KBM-7 (cell line): ENCODE results near the gene MTX3.

Experiments used
- DNase-seq: peaks from one replicate; pipeline ENCODE4 v3.0.0-alpha.2; 2015
- in situ Hi-C: fragments of 300-500 bp; cut with MboI; formaldehyde crosslinking; loops from 2 replicates; pipeline ENCODE4 v1.14.3; 2020; ENCODE audit warnings: low sequenced_read_pairs, low pct_unique_long_range_greater_than_20kb, mixed read lengths

Gene MTX3, protein sequence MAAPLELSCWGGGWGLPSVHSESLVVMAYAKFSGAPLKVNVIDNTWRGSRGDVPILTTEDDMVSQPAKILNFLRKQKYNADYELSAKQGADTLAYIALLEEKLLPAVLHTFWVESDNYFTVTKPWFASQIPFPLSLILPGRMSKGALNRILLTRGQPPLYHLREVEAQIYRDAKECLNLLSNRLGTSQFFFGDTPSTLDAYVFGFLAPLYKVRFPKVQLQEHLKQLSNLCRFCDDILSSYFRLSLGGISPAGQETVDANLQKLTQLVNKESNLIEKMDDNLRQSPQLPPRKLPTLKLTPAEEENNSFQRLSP

DNA sequence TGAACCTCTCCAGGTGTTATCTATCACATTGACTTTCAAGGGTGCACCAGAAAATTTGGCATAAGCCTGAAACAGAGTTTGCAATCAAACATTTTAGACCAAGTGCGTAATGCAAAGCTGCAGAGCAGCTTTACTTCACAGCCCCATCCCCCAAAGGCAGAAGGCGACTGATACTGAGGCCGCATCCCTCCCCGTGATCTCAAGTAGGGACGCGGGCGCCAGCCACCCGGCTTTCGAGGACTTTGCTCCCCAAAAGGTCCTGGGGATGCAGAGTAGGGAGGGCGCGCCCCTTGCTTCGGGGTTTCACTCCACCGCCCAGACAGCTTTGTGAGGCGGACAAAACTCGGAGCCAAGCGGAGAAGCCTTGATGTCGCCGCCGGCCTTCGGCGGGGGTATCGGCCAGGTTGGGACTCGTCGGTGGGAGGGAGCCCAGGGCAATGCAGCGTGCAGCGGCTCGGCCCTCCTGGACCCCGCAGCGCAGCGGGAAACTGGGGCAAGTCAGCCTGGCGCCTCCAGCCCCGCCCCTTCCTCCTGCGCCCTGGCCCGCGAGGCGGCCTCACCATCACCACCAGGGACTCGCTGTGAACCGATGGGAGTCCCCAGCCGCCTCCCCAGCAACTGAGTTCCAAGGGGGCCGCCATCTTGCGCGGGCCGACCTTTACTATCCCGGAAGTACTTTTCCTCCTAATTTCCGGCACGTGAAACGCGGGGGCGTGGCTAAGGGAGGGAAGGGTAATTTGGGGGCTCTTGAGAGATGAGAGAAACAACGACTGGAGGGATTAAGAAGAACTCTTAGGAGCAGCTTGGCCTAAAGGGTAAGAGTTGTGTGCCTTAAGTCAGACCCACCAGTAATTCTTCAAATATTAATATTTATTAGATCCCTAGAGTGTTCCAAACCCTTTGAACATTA is at the start of gene MTX3:
Gene MTX3, minus strand, starts transcription at position 665 of the 910 bp plus-strand sequence. Its CDS starts 24 bp downstream, at position 641.
- in situ Hi-C loops, result no loop called here
- no peak for DNase-seq

DNA sequence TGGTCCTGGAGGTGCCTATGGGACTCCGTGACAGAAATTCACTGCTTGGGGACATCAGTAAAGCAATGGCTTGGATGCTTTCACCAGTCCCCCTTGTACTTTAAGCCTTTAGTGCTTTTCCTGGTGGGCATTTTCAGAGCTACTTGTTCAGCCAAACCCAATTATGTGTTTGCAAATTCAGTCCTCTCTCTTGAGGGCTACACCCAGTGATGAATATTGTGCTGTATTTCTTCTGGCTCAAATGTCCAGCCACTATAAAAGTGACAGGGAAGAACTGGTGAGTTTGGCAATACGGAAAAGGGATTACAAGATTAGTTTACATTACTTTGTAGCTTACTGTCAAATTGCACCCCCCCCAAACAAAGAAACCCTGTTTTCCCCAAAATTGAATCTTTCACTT is 48.6 kb upstream of the MTX3 start:
- DNase-seq, result no peak
- in situ Hi-C loops, result no loop called here

DNA sequence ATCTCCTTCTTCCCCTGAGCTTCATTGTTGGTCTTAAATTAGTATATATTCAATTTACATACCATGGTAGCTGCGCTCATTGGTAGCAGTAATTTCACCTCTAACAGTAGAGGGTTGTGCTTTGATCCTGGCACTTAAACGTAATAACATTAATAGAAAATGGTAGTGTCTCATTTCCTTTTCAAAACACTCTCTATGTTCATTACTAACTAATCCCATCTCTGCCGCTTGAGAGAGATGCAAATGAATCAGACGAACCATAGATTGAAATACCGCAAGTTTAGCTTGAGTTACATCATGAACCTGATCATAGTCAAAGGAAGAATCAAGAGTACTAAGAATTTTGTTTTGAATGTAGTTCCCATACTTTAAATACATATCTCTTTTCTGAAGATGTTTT is 46.3 kb upstream of the MTX3 start:
- no peak for DNase-seq
- in situ Hi-C loops, result no loop called here

DNA sequence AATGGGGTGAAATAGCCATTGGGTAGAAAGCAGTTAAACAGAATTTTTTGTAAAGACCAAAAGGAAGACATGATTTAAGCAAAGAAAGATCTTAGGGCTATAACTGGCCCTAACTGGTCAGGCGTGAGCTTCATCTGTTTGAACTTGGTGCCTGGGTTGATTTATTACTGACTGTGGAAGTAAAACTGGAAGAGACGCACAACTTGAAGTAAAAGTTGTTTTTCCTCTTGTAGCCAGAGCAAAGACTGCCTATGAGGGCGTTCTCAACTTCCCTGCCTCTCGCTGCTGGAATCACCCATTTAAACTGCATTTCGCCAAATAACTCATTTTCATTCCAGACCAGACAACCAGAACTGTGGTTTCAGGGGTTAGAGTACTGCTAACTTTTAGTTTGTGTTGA is 45.6 kb upstream of the MTX3 start:
- DNase-seq, result no peak
- in situ Hi-C loops, result no loop called here

DNA sequence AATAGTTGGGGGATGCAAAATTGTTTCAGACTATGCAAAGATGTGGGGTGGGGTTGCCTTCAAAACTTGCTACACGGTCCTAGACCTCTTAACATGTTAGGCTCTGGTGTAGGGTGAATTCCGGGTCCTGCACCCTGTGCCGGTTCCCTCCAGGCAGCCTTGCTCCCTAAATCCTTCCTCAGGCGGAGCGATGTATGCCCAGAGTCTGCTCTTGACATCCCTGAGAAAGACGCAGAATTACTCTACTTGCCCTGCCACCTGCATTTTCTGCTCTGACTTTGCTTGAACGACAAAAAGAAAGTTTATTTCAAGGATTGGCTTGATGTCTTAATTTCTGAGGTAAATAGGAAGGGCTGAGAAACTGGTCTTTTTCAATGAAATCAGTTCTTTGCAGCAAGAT is 44.8 kb upstream of the MTX3 start:
- DNase-seq, result no peak
- in situ Hi-C loops, result no loop called here

DNA sequence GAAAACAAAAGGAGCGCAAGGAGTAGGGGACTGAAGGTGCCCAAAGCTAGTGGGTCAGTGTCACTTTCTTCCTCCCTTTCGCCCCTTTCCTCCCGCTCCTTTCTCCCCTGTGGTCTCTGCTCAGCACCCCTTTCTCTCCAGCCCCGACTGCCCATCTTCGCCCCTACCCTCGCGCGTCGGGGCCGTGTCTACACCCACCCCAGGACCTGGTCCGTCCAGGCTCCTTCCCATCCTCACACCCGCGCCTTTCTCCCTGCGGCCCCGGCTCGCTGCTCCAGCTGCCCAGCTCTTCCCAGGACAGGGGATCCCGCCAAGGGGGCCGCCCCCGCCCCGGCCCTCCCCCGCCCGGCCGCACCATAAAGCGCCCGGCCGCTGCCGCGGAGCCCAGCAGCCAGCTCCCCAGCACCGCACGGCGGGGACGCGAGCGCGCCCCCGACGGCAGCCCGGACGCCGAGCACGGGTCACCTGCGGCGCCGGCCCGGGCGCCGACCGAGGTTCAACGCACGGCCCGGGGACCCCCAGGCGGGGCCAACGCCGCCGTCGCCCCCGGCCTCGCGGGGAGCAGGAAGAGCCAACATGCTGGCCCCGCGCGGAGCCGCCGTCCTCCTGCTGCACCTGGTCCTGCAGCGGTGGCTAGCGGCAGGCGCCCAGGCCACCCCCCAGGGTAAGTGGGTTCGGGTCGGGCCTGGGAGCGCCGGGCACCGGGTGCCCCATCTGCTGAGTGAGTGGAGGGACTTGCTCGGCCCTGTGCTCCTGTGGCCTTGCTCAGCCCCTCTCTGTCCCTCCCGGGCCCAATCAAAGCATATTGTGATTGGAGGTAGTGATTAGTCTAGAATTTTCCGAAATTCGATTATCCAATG is 44.1 kb upstream of the MTX3 start, which contains the start of gene THBS4:
Gene THBS4, plus strand, starts transcription at position 387 of the 860 bp plus-strand sequence. Its CDS starts 190 bp downstream, at position 577.
- in situ Hi-C loops, result no loop called here
- no peak for DNase-seq

DNA sequence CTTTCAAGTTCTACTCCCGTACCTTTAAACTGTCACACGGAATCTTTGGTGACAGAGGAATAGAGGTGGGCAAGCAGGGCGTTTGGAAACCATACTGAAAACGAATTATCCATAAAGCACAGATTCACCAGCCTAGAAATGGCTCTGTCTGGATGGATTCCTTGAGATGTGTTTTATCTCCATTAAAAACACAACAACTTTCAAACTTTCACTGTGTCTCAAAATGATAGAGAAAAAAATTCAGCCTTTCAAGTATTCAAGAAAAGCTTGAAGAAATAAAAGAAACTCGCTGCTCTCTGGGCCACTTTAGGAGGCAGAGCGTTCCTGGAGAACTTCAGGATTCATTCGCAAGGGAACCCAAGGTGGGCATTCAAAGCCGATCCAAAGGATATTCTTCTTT is 43.5 kb upstream of the MTX3 start:
- DNase-seq, result no peak
- in situ Hi-C loops, result no loop called here

DNA sequence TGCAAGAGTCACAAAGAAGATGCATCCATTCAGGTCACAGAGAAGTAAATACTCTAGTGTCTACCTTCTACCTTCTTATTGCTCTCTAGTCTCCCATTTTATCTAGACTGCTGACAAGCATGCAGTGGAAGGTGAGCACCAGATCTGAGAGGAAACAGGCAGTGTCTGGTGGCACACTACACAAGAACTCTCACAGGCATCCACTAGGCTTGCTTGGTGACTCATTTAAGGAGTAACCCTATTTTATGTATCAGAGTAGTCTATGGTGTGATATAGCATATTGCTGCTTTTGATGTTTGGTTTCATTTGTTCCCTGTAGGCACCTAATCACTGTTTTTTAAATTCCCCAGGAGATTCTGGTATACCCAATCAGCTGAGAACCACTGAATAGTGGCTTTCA is 42.5 kb upstream of the MTX3 start:
- in situ Hi-C loops, result no loop called here

DNA sequence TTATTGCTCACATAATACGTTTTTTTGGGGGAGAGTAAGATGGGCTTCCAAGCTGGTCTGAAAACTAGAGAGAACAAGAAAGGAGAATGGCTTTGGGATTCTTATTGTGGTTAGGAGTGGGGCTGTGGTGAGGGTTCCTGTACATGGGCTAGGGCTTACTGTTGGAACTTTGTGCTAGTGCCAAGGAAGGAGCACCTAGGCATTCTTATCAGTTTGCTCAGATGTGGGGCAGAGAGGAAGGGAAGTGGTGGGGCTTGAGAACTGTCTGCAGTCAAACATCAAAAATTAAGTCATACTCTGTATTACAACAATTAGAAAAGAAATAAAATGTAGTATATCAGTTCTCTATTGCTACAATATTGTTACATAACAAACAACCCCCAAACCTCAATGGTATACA is 40.0 kb upstream of the MTX3 start:
- in situ Hi-C loops, result no loop called here
- DNase-seq, result no peak

More for the DNA sequence above, 42.5 kb upstream of the MTX3 start:
- DNase-seq, result no peak

DNA sequence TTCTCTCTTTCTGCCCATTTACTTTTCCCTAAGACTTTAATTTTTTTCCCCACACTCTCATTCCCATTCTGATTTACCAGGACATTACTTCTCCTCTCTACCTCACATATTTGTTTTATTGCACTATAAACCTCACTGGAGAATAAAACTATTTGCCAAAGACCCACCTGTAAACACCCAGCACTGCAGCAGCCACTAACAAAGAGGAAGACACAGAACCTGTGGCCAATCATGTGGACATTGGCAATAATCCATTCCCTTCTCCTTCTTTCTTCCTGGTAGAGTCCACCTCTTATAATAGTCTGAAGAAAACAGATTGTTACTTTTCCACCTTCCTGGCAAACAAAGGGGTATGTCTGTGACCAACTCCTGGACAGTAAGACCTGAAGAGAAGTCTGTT is 35.8 kb upstream of the MTX3 start:
- in situ Hi-C loops, result no loop called here
- no peak for DNase-seq

DNA sequence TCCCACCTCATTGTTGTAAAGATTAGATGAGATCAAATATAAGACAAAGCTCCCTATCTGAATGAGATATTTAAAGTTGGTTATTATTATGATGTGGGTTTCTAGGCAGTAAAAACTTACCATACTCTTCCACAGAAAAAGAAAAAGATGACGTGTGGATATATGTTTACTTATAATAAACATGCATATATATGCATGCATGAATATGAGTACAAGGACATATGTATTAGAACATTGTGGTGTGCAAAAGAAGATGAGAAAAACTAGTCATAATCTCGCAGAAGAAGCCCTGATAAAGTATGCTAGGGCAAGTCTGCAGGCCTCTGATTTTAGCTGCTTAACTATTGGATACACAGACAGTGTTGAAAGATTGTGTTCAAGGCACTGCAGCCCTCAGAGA is 34.0 kb upstream of the MTX3 start:
- in situ Hi-C loops, result no loop called here
- DNase-seq, result no peak

DNA sequence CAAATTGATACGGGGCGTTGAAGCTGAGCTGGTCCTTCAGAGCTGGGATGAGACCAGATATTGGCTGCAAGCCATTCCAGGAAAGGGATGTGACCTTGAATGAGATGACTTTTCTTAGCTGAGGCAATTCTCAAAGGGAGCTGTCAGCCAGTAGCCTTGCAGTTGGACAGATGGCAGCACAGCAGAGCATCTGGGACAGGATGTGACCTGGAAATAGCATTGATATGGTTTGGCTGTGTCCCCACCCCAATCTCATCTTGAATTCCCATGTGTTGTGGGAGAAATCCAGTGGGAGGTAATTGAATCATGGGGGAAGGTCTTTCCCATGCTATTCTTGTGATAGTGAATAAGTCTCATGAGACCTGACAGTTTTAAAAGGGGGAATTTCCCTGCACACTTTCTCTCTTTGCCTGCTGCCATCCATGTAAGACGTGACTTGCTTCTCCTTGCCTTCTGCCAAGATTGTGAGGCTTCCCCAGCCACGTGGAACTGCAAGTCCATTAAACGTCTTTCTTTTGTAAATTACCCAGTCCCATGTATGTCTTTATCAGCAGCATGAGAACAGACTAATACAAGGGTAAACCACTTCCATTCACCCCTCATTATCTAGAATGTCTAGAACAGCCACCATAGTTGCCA is 19.8 kb upstream of the MTX3 start:
- in situ Hi-C loops, result no loop called here
- no peak for DNase-seq

DNA sequence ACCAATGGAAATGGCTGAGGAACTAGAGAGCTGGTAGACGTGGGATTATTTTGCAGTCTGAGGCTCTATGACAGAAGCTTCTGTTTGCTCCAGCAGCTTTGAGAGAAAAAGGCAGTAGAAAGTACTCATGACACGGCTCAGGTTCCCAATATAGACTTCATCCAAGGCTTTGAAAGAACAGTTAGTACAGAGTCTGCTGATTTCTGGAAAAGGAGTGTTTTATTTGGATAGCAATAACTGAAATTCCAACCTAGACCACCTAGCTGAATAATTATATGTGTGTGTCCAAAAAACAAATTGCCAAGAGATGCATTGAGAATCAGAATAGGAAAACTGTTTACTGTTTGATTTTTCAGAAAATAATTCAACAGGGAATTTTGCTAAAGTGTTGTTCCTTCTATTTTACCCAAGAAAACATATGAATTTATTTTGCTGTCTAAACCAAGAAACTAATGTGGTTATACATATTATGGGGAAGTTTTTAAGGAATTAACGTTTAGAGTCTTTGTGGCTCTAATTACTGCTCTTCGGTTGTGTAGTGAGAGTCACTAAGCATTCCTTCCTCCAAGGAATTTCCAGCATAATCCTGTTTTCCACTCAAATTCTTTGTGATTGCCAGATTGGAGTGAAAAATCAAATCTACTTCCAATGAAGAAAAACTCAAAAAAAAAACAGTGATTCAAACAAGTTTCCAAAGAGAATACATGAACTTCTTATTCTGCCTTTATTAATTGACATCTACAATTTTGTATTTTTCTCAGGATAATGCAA is 18.1 kb upstream of the MTX3 start:
- no peak for DNase-seq
- in situ Hi-C loops, result no loop called here

DNA sequence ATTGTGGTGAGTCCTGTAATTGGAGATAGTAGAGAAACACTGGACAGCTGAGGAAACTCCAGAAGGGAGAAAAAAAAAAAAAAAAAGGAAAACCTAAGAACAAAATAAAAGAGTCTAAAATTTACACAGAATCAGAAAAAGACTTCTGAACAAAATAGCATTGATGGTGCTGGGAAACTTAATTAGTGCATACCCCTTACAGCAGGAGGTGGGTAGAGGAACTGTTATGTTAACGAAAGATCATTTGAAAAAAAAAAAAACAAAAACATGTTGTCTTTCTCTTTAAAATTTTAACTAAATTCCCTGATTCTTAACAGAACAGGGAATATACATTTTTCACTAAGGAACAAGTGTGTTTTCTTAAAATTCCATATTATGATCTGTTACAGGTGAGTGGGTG is 11.6 kb upstream of the MTX3 start:
- no peak for DNase-seq
- in situ Hi-C loops, result no loop called here

DNA sequence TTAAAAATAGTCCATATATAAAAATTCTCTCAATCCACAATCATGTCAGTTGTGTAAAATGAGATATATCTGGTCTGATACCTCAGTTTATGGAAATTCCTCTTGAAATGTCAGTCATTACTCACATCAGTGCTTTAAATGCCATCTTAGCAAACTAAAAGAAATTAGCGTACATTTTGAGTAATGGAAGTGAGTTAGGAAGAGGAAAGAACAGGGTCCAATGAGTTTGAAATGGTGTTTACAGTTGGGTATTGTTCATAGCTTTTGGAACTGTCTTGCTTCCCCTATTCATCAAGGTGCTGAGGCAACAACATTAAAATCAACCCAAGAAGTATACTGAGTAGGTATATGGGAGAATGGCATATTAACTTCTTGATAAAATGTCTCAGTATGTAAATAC is 8.7 kb upstream of the MTX3 start:
- DNase-seq, result no peak
- in situ Hi-C loops, result no loop called here

DNA sequence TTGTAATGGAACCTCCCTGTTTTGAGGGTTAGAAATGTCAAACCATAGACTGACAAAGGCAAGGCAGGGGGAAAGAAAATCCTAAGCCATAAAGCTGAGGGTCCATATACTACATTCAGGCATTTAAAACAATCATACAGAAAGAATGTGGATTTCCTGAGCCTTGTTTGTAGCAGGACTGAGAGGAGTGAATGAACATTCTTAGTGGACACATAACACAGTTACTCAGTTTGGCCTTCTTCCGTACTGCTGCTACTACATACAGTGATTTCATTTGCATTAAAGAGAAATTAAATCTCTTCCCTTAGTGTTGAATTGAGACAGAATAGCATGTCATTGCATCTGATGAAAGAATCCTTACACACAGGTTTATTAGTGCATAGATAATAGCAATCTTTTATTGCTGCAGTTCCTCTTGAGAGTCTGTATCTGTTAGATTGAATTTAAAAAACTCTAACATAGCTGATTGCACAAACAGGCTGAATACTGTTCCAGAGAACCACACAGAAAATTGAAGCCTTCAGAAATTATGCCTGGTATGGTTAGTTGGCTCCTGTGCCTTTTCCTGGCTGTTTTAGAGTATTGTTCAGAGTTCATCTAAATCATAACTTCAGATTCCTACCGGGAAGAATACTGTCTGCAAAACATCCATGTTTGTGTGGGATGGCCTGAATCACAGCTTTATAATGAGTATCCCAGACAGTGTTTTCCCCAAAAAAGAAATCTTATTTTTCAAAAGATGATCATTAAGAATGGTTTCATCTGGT is 2.0 kb upstream of the MTX3 start:
- no peak for DNase-seq
- in situ Hi-C loops, result no loop called here

DNA sequence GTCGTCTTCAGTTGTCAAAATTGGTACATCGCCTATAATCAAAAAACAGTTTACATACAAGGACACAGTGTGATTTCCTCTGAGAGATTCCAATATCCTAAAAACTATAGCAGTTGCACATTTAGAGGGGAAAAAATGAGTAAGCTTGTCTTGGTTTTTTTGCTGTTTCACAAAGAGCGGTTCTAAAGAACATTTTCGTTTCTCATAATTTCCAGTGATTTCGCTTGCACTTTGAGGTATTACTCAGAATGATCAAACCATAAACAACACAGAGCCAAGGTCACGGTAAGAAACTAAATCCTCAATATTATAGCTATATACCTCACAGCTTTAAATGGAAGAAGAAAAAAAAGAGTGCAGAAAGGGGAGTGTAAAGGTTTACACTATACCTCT is 861 bp downstream of the MTX3 start:
- in situ Hi-C loops, result no loop called here
- DNase-seq, result no peak

DNA sequence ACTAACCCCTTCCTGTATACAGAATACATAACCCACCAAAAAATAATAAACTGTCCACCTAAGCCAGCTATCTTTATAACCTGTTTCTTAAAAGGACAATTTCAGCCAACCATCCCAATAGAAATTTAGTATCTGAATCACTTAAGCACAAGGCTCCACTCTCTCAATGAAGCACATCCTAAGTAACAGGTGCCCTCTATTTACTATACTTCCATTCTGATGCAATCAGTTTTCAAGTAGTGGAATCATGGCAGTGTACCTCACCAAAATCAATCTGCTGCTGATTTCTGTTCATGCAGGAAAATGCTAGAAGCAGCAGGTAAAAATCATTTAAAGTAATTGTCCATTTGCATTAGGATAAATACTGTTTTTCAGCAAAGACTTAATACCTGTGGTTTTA is 4.8 kb downstream of the MTX3 start:
- no peak for DNase-seq
- in situ Hi-C loops, result no loop called here
